Thyroid gland (tissue), 4 donors: Measurements from ENCODE around the gene PPP1R15B. TPM values are rescaled to one million over a fixed set of nuclear protein-coding genes. Genes with fewer than 3 reads are reported as not detected.
A peak's percentile ranks its signal among the peaks of the same experiment; 100 is the strongest.

Experiments used
- DNase-seq, 2 donors: peaks; one replicate each; pipeline ENCODE4 v3.0.0-alpha.2; 2019
- H3K27ac ChIP-seq, 3 donors: fragments of 200-600 bp; sonication (generic); 1 replicate in 2 of 3; 2 replicates in 1 of 3; pipeline ENCODE4 v1.5.1; 2016 to 2019; ENCODE audit warnings: mild to moderate bottlenecking in 1 of 3, moderate library complexity in 1 of 3
- H3K27me3 ChIP-seq: fragments of 200-600 bp; sonication (generic); one replicate; pipeline ENCODE4 v1.5.1; 2019
- H3K36me3 ChIP-seq, 2 donors: fragments of 200-600 bp; sonication (generic); one replicate each; pipeline ENCODE4 v1.5.1; 2016 to 2019
- H3K4me1 ChIP-seq, 2 donors: fragments of 200-600 bp; sonication (generic); one replicate each; pipeline ENCODE4 v1.5.1; 2017 to 2019
- H3K4me3 ChIP-seq, 3 donors: fragments of 200-600 bp; sonication (generic); replicated peaks in 1 of 3; 1 replicate in 2 of 3; 2 replicates in 1 of 3; pipeline ENCODE4 v1.5.1; 2016; ENCODE audit warnings: mild to moderate bottlenecking in 1 of 3
- H3K9me3 ChIP-seq: fragments of 200-600 bp; sonication (generic); one replicate; pipeline ENCODE4 v1.5.1; 2017
- POLR2A ChIP-seq, 2 donors: fragments of 450-650 bp; IDR thresholded peaks; one replicate each; pipeline ENCODE4 v1.6.1; 2017; ENCODE audit warnings: antibody characterized with exemption in 2 of 2, mild to moderate bottlenecking in 2 of 2, moderate library complexity in 1 of 2
- WGBS, 2 donors: methylation state at CpG; one replicate each; pipeline ENCODE4 v1.1.5; 2017; 5-methylcytosine and 5-hydroxymethylcytosine counted together
- intact Hi-C: fragments of 100-400 bp; cut with DNase I; formaldehyde crosslinking; loops from one replicate; pipeline ENCODE4 v1.15.1; 2023
- total RNA-seq, 4 donors: library from RNA; depleted of rRNA; stranded (reverse); fragments of >200 nt; gene quantifications; one replicate each; pipeline ENCODE4 v1.2.3, GENCODE V29; 2016
- TF ChIP-seq, protein P1 (sequence below), 6 experiments: fragments of 200-600 bp in 3 of 6; fragments of 450-650 bp in 3 of 6; sonication (generic) in 3 of 6; IDR thresholded peaks; one replicate each; pipeline ENCODE4 v1.5.1; 2016 to 2019; ENCODE audit warnings: antibody characterized with exemption in 6 of 6, mild to moderate bottlenecking in 2 of 6, inconsistent platforms in 1 of 6, moderate library complexity in 1 of 6

PPP1R15B gene
- 10 to 100 TPM; 63.0 to 89.8 (median 66.2) TPM for total RNA-seq

GRCh38 chr1:204411451-204412204 is at the start of gene PPP1R15B:
Gene PPP1R15B (minus strand): TSS chr1:204411817. CDS start chr1:204411411, 406 bp downstream.
- Histone ChIP-seq H3K27ac (peak within 1 kb of the TSS; percentile 99 to 100 (median 99)), H3K27me3 (no peaks in the 10 kb centered on the region), H3K9me3 (no peaks in the 10 kb centered on the region), H3K36me3 (no peaks in the 10 kb centered on the region), H3K4me1 (peaks cover 2 to 13% of the 10 kb centered on the region in 2 donors), H3K4me3 (peak within 1 kb of the TSS; percentile 90 to 94 (median 91))
- TF ChIP-seq, protein P1, sequence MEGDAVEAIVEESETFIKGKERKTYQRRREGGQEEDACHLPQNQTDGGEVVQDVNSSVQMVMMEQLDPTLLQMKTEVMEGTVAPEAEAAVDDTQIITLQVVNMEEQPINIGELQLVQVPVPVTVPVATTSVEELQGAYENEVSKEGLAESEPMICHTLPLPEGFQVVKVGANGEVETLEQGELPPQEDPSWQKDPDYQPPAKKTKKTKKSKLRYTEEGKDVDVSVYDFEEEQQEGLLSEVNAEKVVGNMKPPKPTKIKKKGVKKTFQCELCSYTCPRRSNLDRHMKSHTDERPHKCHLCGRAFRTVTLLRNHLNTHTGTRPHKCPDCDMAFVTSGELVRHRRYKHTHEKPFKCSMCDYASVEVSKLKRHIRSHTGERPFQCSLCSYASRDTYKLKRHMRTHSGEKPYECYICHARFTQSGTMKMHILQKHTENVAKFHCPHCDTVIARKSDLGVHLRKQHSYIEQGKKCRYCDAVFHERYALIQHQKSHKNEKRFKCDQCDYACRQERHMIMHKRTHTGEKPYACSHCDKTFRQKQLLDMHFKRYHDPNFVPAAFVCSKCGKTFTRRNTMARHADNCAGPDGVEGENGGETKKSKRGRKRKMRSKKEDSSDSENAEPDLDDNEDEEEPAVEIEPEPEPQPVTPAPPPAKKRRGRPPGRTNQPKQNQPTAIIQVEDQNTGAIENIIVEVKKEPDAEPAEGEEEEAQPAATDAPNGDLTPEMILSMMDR (IDR thresholded peaks at IDR 0.05), result peak in 1 of 6 experiments; percentile 12
- TF ChIP-seq POLR2A (IDR thresholded peaks at IDR 0.05), result peak; percentile 86 to 99
- intact Hi-C loops, result no loop called here
- DNase-seq, result peak; percentile 96
- WGBS, 2 donors, result 1 to 3% methylated on average over 21 to 25 of the region's 69 CpGs

GRCh38 chr1:204460346-204460745 is 48.7 kb upstream of the PPP1R15B start:
- peaks cover 9 to 38% of the 10 kb centered on the region in 2 donors for H3K4me1 ChIP-seq
- intact Hi-C loops, result loop anchor here (5.0 kb wide), 1 partner anchor 37 kb away; no protein-coding TSS in a partner anchor

GRCh38 chr1:204459706-204460105 is 48.1 kb upstream of the PPP1R15B start:
- no peak overlapping the region for H3K27ac ChIP-seq
- intact Hi-C loops, result loop anchor here (5.0 kb wide), 1 partner anchor 38 kb away; no protein-coding TSS in a partner anchor
- TF ChIP-seq, protein P1 (IDR thresholded peaks at IDR 0.05), result no peak
- TF ChIP-seq POLR2A (IDR thresholded peaks at IDR 0.05), result no peak

More at GRCh38 chr1:204460346-204460745, 48.7 kb upstream of the PPP1R15B start:
- DNase-seq, result no peak
- peak overlapping the region in 2 of 3 donors; percentile 28 to 48 for H3K27ac ChIP-seq
- no peak for TF ChIP-seq POLR2A (IDR thresholded peaks at IDR 0.05)
- TF ChIP-seq, protein P1 (IDR thresholded peaks at IDR 0.05), result no peak
- H3K4me3 ChIP-seq, result no peak overlapping the region
- 95 to 96% methylated on average over 8 of the region's 8 CpGs for WGBS, 2 donors
- H3K27me3 ChIP-seq, result no peaks in the 10 kb centered on the region
- no peaks in the 10 kb centered on the region for H3K9me3 ChIP-seq
- H3K36me3 ChIP-seq, result peaks cover 15 to 16% of the 10 kb centered on the region in 2 donors

DNA sequence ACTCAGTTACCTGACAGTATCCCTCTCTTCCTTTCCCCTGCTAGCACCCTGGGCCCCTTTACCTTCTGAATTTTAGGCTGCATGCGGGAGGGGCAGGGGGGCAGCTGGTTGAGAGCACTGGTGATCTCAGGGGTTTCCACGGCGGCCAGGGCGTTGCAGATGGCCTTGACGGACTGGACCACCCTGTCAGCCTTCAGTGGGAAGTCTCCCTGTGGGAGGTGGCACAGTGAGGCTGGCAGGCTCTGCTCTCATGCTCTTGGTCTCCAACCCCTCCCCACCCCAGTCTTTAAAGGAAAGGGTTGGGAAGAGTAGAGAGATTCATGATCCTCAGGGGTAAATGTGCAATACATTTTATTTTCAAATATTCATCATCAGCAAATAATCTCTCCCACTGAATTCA is 46.0 kb upstream of the PPP1R15B start:
- H3K27ac ChIP-seq, result no peak overlapping the region
- H3K4me1 ChIP-seq, result peaks cover 0 to 20% of the 10 kb centered on the region in 2 donors
- DNase-seq, result no peak
- intact Hi-C loops, result no loop called here
- no peak overlapping the region for H3K4me3 ChIP-seq
- TF ChIP-seq, protein P1 (IDR thresholded peaks at IDR 0.05), result no peak
- TF ChIP-seq POLR2A (IDR thresholded peaks at IDR 0.05), result no peak
- H3K36me3 ChIP-seq, result peaks cover 14 to 23% of the 10 kb centered on the region in 2 donors
- no peaks in the 10 kb centered on the region for H3K27me3 ChIP-seq
- no peaks in the 10 kb centered on the region for H3K9me3 ChIP-seq
- WGBS, 2 donors, result 93 to 96% methylated on average over 5 of the region's 5 CpGs

More at GRCh38 chr1:204459706-204460105, 48.1 kb upstream of the PPP1R15B start:
- no peak for DNase-seq
- no peak overlapping the region for H3K4me3 ChIP-seq
- H3K4me1 ChIP-seq, result peaks cover 6 to 31% of the 10 kb centered on the region in 2 donors
- no peaks in the 10 kb centered on the region for H3K9me3 ChIP-seq
- H3K27me3 ChIP-seq, result no peaks in the 10 kb centered on the region
- WGBS, 2 donors, result 80 to 95% methylated on average over 4 of the region's 4 CpGs
- H3K36me3 ChIP-seq, result peaks cover 16 to 18% of the 10 kb centered on the region in 2 donors
